NCI-H82 treated with DMSO at 0.1 percent for 48 hours (cell line): ENCODE results near the gene MCF2L.

Experiments
- DNase-seq: peaks from one replicate; lab custom pipeline; 2025; ENCODE audit not compliant: unreplicated experiment; lab: John Stamatoyannopoulos, UW

MCF2L gene

GRCh38 chr13:112947796-112948195 lies 21.2 kb upstream of the MCF2L start:
- no peak for DNase-seq

GRCh38 chr13:112951674-112952371 lies 17.2 kb upstream of the MCF2L start:
- DNase-seq, result no peak

GRCh38 chr13:112952759-112953551 lies 16.1 kb upstream of the MCF2L start:
- DNase-seq, result no peak

- no peak for DNase-seq
These were observed 15.2 kb upstream of the MCF2L start for GRCh38 chr13:112953591-112954487.

- DNase-seq, result no peak
These were observed 14.3 kb upstream of the MCF2L start for GRCh38 chr13:112954488-112955270.

GRCh38 chr13:112955271-112955937 lies 13.6 kb upstream of the MCF2L start:
- DNase-seq, result no peak

- no peak for DNase-seq
These were observed 13.1 kb upstream of the MCF2L start for GRCh38 chr13:112955956-112956355.

GRCh38 chr13:112956571-112957294 lies 12.3 kb upstream of the MCF2L start:
- DNase-seq, result no peak

- no peak for DNase-seq
These were observed 11.7 kb upstream of the MCF2L start for GRCh38 chr13:112957295-112957677.

GRCh38 chr13:112958127-112958989 lies 10.7 kb upstream of the MCF2L start:
- no peak for DNase-seq

GRCh38 chr13:112959206-112959605 lies 9.8 kb upstream of the MCF2L start:
- no peak for DNase-seq

- DNase-seq, result no peak
These were observed 9.1 kb upstream of the MCF2L start for GRCh38 chr13:112959701-112960542.

- DNase-seq, result no peak
These were observed 8.3 kb upstream of the MCF2L start for GRCh38 chr13:112960706-112961105.

GRCh38 chr13:112961457-112962369 lies 7.3 kb upstream of the MCF2L start:
- DNase-seq, result no peak

- no peak for DNase-seq
These were observed 6.6 kb upstream of the MCF2L start for GRCh38 chr13:112962396-112962795.

GRCh38 chr13:112962911-112963625 lies 5.9 kb upstream of the MCF2L start:
- DNase-seq, result no peak
